GM12878 (cell line): ENCODE results near the gene EDC3. TPM values are rescaled to one million over a fixed set of nuclear protein-coding genes. Genes with fewer than 3 reads are reported as not detected.

ENCODE experiments used
- ATAC-seq: fragments of 200-7000 bp; cut with Tn5 transposase; 3 replicates; pipeline ENCODE4 v1.9.1; 2020; ENCODE audit warnings: mild to moderate bottlenecking, moderate library complexity
- BruUV-seq: library from RNA; stranded (reverse); fragments of 400-500 nt; replicated peaks from 2 replicates; lab custom pipeline; 2021; lab: Mats Ljungman, UMichigan
- CTCF ChIA-PET: fragments of 300-600 bp; sonication (Branson Sonifier 250); formaldehyde crosslinking; extraction: SDS; loops from one replicate; lab custom pipeline; 2021; ENCODE audit warnings: inconsistent platforms; lab: Yijun Ruan, JAX
- POLR2A ChIA-PET: fragments of 350-600 bp; formaldehyde crosslinking; extraction: SDS; loops from one replicate; lab custom pipeline; 2021; ENCODE audit warnings: inconsistent platforms; lab: Charles Lee
- RAD21 ChIA-PET: fragments of 300-600 bp; sonication (Branson Sonifier 250); formaldehyde crosslinking; loops from one replicate; lab custom pipeline; 2023; ENCODE audit warnings: antibody characterized with exemption; ENCODE audit not compliant: unreplicated experiment; lab: Charles Lee
- SMC1A ChIA-PET: fragments of 300-600 bp; sonication (Branson Sonifier 250); formaldehyde crosslinking; loops from one replicate; lab custom pipeline; 2023; ENCODE audit not compliant: unreplicated experiment, uncharacterized antibody; lab: Charles Lee
- DNase-seq: peaks from one replicate; pipeline ENCODE4 v3.0.0-alpha.2; 2011; ENCODE audit warnings: low read depth, low spot score
- FAIRE-seq: peaks from 3 replicates; lab custom pipeline; 2011; peaks lifted over from hg19 to GRCh38; lab: Jason Lieb, UNC
- H2AFZ ChIP-seq: 2 replicates; pipeline ENCODE4 v1.6.0; 2011; ENCODE audit warnings: low read depth, low read length, control low read depth; ENCODE audit not compliant: control insufficient read depth
- H3K27ac ChIP-seq: 2 replicates; pipeline ENCODE4 v1.5.1; 2011; ENCODE audit warnings: control low read depth; ENCODE audit not compliant: control insufficient read depth, insufficient read depth
- H3K27me3 ChIP-seq, 2 experiments: replicated peaks in 1 of 2; 2 replicates each; pipeline versions ENCODE4 v1.6.0 to v1.6.1; 2011; ENCODE audit warnings: low read length in 1 of 2; ENCODE audit not compliant: control insufficient read depth in 2 of 2, insufficient read depth in 2 of 2
- H3K36me3 ChIP-seq, 2 experiments: 2 replicates each; pipeline ENCODE4 v1.5.1; 2011; ENCODE audit warnings: low read length in 1 of 2; ENCODE audit not compliant: control insufficient read depth in 2 of 2, insufficient read depth in 2 of 2
- H3K4me1 ChIP-seq: 2 replicates; pipeline ENCODE4 v1.6.1; 2011; ENCODE audit warnings: mild to moderate bottlenecking, low read length, moderate library complexity, mixed read lengths; ENCODE audit not compliant: control insufficient read depth, insufficient read depth
- H3K4me2 ChIP-seq: 2 replicates; pipeline ENCODE4 v1.6.0; 2011; ENCODE audit warnings: control low read depth; ENCODE audit not compliant: control insufficient read depth, insufficient read depth
- H3K4me3 ChIP-seq: fragments of 200-600 bp; sonication (generic); 2 replicates; pipeline ENCODE4 v1.5.1; 2016
- H3K79me2 ChIP-seq: 2 replicates; pipeline ENCODE4 v1.6.0; 2011; ENCODE audit warnings: low read length; ENCODE audit not compliant: control insufficient read depth, insufficient read depth
- H3K9ac ChIP-seq: 2 replicates; pipeline ENCODE4 v1.8.0; 2011; ENCODE audit warnings: low read length, control low read depth, mixed read lengths; ENCODE audit not compliant: control insufficient read depth, insufficient read depth
- H3K9me3 ChIP-seq: replicated peaks from 3 replicates; pipeline ENCODE4 v1.5.1; 2011; ENCODE audit warnings: mild to moderate bottlenecking, low read length; ENCODE audit not compliant: control insufficient read depth, insufficient read depth
- H4K20me1 ChIP-seq: 2 replicates; pipeline ENCODE4 v1.6.0; 2011; ENCODE audit not compliant: control insufficient read depth, insufficient read depth
- BHLHE40 ChIP-seq, 2 experiments: fragments of 450-650 bp in 1 of 2; IDR thresholded peaks; 2 replicates each; pipeline ENCODE4 v1.6.1; 2011 to 2017; ENCODE audit warnings: low read depth in 2 of 2, borderline replicate concordance in 1 of 2, improper control_type of control experiment in 1 of 2, low read length in 1 of 2, mild to moderate bottlenecking in 1 of 2
- FOXM1 ChIP-seq: IDR thresholded peaks from 2 replicates; pipeline ENCODE4 v1.6.1; 2012; ENCODE audit warnings: low read depth, mild to moderate bottlenecking, inconsistent platforms, low read length, moderate library complexity
- NRF1 ChIP-seq: conservative IDR thresholded peaks from 2 replicates; pipeline ENCODE4 v1.6.1; 2011; ENCODE audit warnings: mild to moderate bottlenecking, low read depth, low read length, improper control_type of control experiment
- POLR2AphosphoS5 ChIP-seq: IDR thresholded peaks from 2 replicates; pipeline ENCODE4 v1.6.1; 2011; ENCODE audit warnings: mild to moderate bottlenecking, low read length, inconsistent platforms
- RCOR1 ChIP-seq: conservative IDR thresholded peaks from 2 replicates; pipeline ENCODE4 v1.6.1; 2012; ENCODE audit warnings: low read depth, low read length, improper control_type of control experiment
- SMARCA5 ChIP-seq: fragments of 450-650 bp; IDR thresholded peaks from 2 replicates; pipeline ENCODE4 v1.6.1; 2017; ENCODE audit warnings: mild to moderate bottlenecking
- SREBF1 ChIP-seq: IDR thresholded peaks from 2 replicates; pipeline ENCODE4 v1.6.1; 2012; ENCODE audit warnings: mild to moderate bottlenecking, low read length
- STAT1 ChIP-seq: fragments of 450-650 bp; conservative IDR thresholded peaks from 2 replicates; pipeline ENCODE4 v1.6.1; 2014; ENCODE audit warnings: antibody characterized with exemption, mild to moderate bottlenecking
- YBX1 ChIP-seq: fragments of 450-650 bp; IDR thresholded peaks from 2 replicates; pipeline ENCODE4 v1.6.1; 2016; ENCODE audit warnings: antibody characterized with exemption
- WGBS: methylation state at CpG from one replicate; pipeline ENCODE4 v1.1.6; 2016; ENCODE audit warnings: low lambda C conversion rate; ENCODE audit not compliant: insufficient replicate concordance, insufficient coverage; ENCODE audit errors: missing lambda C conversion rate; 5-methylcytosine and 5-hydroxymethylcytosine counted together
- in situ Hi-C: fragments of 300-500 bp; cut with MboI; formaldehyde crosslinking; loops from 9 replicates; pipeline ENCODE4 v1.14.3; 2018; ENCODE audit warnings: mixed read lengths
- intact Hi-C: fragments of 100-400 bp; cut with micrococcal nuclease; formaldehyde crosslinking; loops from one replicate; pipeline ENCODE4 v1.14.2; 2022; ENCODE audit not compliant: unreplicated experiment
- polyA plus RNA-seq, 11 experiments: library from polyadenylated mRNA; depleted of rRNA in 4 of 11; unstranded in 6 of 11; stranded (reverse) in 5 of 11; fragments of >200 nt; fragmentation: Nextera tagmentation in 4 of 11; fragmentation: Illumina TruSeq in 1 of 11; extraction: Ambion mirVana in 4 of 11; extraction: Trizol in 1 of 11; gene quantifications; 1 replicate in 1 of 11; 2 replicates in 10 of 11; pipeline versions ENCODE4 v1.2.1 to v1.2.3, GENCODE V29; 2011 to 2016; ENCODE audit warnings: inconsistent platforms in 2 of 11, missing spikeins in 2 of 11, low read depth in 1 of 11
- total RNA-seq, 4 experiments: library from RNA; depleted of rRNA in 3 of 4; stranded (reverse); fragments of >200 nt in 3 of 4; fragmentation: Illumina TruSeq in 1 of 4; extraction: Trizol in 1 of 4; gene quantifications; 2 replicates each; pipeline versions ENCODE4 v1.2.1 to v1.2.3, GENCODE V29; 2013 to 2021
- TF ChIP-seq, protein P1 (sequence below): IDR thresholded peaks from 2 replicates; pipeline ENCODE4 v1.6.1; 2012; ENCODE audit warnings: mild to moderate bottlenecking, low read depth, low read length
- TF ChIP-seq, protein P2 (sequence below): fragments of 450-650 bp; IDR thresholded peaks from 2 replicates; pipeline ENCODE4 v1.6.1; 2017; ENCODE audit warnings: low read depth, mild to moderate bottlenecking, moderate library complexity

The EDC3 gene
- total and polyA plus RNA-seq, 10 of the 15 experiments (the other 5 are each of a cell fraction or from before 2014, with no cell fraction given), result 11.8 to 48.4 (median 35.3) TPM

- no peak for ATAC-seq
- in situ Hi-C loops, result no loop called here
- SMC1A ChIA-PET, result interaction anchor here (1.4 to 1.5 kb wide), 3 partner anchors 11 to 54 kb away, joined by 3 to 10 read pairs (median 5); no protein-coding TSS in a partner anchor
- H4K20me1 ChIP-seq, result no peaks in the 10 kb centered on the region
- no peak for FAIRE-seq
- CTCF ChIA-PET, result interaction anchor here (0.5 to 2.0 kb wide), 6 partner anchors 13 to 190 kb away, joined by 3 to 13 read pairs (median 4); no protein-coding TSS in a partner anchor
- POLR2A ChIA-PET, result interaction anchor here (0.7 to 2.0 kb wide), 6 partner anchors 15 to 214 kb away, joined by 3 to 17 read pairs (median 4); partner anchors contain the start of genes ARID3B and CLK3
- DNase-seq, result no peak
- no peaks in the 10 kb centered on the region for H3K27me3 ChIP-seq
- peak overlapping the region; percentile 74; the same call in 1 of the 2 replicates for H3K4me3 ChIP-seq
- WGBS, result 94% methylated on average over 15 of the region's 15 CpGs
- H3K4me1 ChIP-seq, result peaks cover 12% of the 10 kb centered on the region; the same call in 1 of the 2 replicates
- TF ChIP-seq SMARCA5, result no peak
- TF ChIP-seq FOXM1, result no peak
- TF ChIP-seq, protein P1, sequence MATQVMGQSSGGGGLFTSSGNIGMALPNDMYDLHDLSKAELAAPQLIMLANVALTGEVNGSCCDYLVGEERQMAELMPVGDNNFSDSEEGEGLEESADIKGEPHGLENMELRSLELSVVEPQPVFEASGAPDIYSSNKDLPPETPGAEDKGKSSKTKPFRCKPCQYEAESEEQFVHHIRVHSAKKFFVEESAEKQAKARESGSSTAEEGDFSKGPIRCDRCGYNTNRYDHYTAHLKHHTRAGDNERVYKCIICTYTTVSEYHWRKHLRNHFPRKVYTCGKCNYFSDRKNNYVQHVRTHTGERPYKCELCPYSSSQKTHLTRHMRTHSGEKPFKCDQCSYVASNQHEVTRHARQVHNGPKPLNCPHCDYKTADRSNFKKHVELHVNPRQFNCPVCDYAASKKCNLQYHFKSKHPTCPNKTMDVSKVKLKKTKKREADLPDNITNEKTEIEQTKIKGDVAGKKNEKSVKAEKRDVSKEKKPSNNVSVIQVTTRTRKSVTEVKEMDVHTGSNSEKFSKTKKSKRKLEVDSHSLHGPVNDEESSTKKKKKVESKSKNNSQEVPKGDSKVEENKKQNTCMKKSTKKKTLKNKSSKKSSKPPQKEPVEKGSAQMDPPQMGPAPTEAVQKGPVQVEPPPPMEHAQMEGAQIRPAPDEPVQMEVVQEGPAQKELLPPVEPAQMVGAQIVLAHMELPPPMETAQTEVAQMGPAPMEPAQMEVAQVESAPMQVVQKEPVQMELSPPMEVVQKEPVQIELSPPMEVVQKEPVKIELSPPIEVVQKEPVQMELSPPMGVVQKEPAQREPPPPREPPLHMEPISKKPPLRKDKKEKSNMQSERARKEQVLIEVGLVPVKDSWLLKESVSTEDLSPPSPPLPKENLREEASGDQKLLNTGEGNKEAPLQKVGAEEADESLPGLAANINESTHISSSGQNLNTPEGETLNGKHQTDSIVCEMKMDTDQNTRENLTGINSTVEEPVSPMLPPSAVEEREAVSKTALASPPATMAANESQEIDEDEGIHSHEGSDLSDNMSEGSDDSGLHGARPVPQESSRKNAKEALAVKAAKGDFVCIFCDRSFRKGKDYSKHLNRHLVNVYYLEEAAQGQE, result no peak
- TF ChIP-seq NRF1, result no peak
- TF ChIP-seq YBX1, result no peak
- no peak for TF ChIP-seq BHLHE40 (IDR thresholded peaks at IDR 0.05; ENCODE audit: borderline replicate concordance in 1 of 2, low read depth in 2 of 2, low read length in 1 of 2)
- TF ChIP-seq RCOR1, result no peak
- no peak for TF ChIP-seq SREBF1
- TF ChIP-seq, protein P2, sequence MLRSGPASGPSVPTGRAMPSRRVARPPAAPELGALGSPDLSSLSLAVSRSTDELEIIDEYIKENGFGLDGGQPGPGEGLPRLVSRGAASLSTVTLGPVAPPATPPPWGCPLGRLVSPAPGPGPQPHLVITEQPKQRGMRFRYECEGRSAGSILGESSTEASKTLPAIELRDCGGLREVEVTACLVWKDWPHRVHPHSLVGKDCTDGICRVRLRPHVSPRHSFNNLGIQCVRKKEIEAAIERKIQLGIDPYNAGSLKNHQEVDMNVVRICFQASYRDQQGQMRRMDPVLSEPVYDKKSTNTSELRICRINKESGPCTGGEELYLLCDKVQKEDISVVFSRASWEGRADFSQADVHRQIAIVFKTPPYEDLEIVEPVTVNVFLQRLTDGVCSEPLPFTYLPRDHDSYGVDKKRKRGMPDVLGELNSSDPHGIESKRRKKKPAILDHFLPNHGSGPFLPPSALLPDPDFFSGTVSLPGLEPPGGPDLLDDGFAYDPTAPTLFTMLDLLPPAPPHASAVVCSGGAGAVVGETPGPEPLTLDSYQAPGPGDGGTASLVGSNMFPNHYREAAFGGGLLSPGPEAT, result no peak
- no peak for TF ChIP-seq STAT1
- TF ChIP-seq POLR2AphosphoS5, result no peak
- H3K79me2 ChIP-seq, result peaks cover 3% of the 10 kb centered on the region
- peak overlapping the region; percentile 95 for H3K4me2 ChIP-seq
- H3K9ac ChIP-seq, result peak overlapping the region; percentile 81; the same call in 1 of the 2 replicates
- H2AFZ ChIP-seq, result no peak overlapping the region
- intact Hi-C loops, result no loop called here
- no TSS peak for BruUV-seq
- H3K27ac ChIP-seq, result peak overlapping the region; percentile 73; the same call in 1 of the 2 replicates
- RAD21 ChIA-PET, result interaction anchor here (0.9 to 1.6 kb wide), 4 partner anchors 15 to 225 kb away, joined by 3 to 7 read pairs (median 3); partner anchors contain the start of gene ARID3B
- peaks cover 10 to 11% of the 10 kb centered on the region in 2 experiments; a peak in 3 of 4 replicates for H3K36me3 ChIP-seq
- no peaks in the 10 kb centered on the region for H3K9me3 ChIP-seq
Observed at GRCh38 chr15:74599156-74599555, 96.7 kb downstream of the EDC3 start.
